Left ventricle myocardium superior (tissue), 1 donor: Measurements from ENCODE around the gene AQR. TPM values are rescaled to one million over a fixed set of nuclear protein-coding genes. Genes with fewer than 3 reads are reported as not detected.
A peak's percentile ranks its signal among the peaks of the same experiment; 100 is the strongest.

Experiments
- ATAC-seq: fragments of 200-7000 bp; cut with Tn5 transposase; one replicate; pipeline ENCODE4 v1.9.1; 2020; ENCODE audit warnings: mild to moderate bottlenecking, moderate library complexity
- DNase-seq: peaks from one replicate; pipeline ENCODE4 v3.0.0-alpha.2; 2020
- intact Hi-C: fragments of 100-400 bp; cut with micrococcal nuclease; formaldehyde crosslinking; loops from one replicate; pipeline ENCODE4 v1.11.0; 2022
- total RNA-seq: library from RNA; stranded (reverse); fragmentation: NEBNext Ultra II Directional; extraction: Animal tissue kit (Norgen Biotek cat#: 25700); gene quantifications from one replicate; pipeline ENCODE4 v1.2.1, GENCODE V29; 2021
- donor health status: DM: no; HTN: yes; CAD: no; lungs with severe emphysema.

AQR gene
- total RNA-seq, 1 donor from 2014 or later, result 11.0 TPM

GRCh38 chr15:34890424-34890823 is 79.1 kb downstream of the AQR start:
- ATAC-seq (no peak), DNase-seq (no peak)
- intact Hi-C loops, result no loop called here

- DNase-seq (no peak), ATAC-seq (no peak)
- intact Hi-C loops, result no loop called here
Measured at GRCh38 chr15:34889476-34889875, 80.1 kb downstream of the AQR start.

GRCh38 chr15:34886134-34886533 is 83.4 kb downstream of the AQR start:
- intact Hi-C loops, result no loop called here
- no peak for ATAC-seq
- no peak for DNase-seq

DNA sequence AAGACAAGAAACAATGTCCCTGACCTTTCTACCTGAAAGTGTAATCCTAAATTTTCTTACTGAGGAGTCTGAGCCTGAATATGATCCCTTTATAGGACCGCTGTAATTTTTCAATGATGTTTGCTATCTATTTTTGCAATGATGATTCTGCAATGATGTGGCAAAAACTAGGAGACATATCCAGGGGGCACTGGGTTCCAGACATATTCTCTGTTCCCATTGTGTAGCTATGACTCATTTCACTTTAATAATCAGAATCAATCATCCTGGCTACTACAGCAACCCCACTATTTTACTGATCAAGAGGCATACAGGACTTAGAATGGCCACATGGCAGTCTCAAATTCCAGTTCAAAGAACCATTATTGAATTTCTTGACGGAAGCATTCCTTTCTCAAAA is 85.9 kb downstream of the AQR start:
- ATAC-seq (no peak), DNase-seq (no peak)
- intact Hi-C loops, result no loop called here

- intact Hi-C loops, result no loop called here
- no peak for ATAC-seq
Measured at GRCh38 chr15:34883042-34883441, 86.5 kb downstream of the AQR start.

DNA sequence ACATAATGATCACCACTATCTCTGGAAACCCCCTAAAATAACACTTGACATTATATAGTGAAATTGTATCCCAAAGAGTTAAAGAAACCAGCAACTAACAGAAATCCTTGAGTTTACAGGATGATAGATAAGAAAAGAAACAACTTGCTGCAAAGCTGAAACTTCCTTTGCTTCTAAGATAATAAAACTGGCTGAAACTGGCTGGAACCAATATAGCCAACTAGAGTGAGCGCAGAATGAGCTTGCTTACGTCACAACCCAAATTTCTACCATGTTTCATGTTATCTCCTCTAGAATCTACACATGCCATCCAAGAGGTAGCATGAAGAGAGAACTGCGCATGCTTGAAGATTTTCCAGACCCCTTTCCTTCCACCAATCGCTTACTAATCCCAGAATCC is 90.4 kb downstream of the AQR start:
- intact Hi-C loops, result no loop called here
- no peak for ATAC-seq

More at GRCh38 chr15:34883042-34883441, 86.5 kb downstream of the AQR start:
- DNase-seq, result no peak

DNA sequence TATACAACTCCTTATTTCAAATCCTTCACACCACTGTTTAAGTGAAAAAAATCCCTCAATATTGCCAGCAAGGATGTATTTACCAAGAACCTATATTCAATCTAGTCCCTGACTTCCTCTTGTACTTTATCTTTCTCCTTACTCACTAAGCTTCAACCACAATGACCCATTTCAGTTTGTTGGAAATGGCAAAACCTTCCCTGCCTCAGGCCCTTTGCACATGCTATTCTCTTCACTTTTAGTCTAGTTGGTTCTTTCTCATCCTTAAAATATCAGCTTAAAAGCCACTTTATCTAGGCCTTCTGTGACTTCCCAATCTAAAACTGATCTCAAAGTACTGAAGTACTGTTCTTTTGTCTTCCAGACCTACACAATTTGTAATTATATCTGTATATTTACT is 92.9 kb downstream of the AQR start:
- no peak for ATAC-seq
- DNase-seq, result no peak
- intact Hi-C loops, result no loop called here

More for the DNA sequence above, 90.4 kb downstream of the AQR start:
- DNase-seq, result no peak

GRCh38 chr15:34869110-34869509 is 100.4 kb downstream of the AQR start:
- no peak for ATAC-seq
- DNase-seq, result no peak
- intact Hi-C loops, result no loop called here

DNA sequence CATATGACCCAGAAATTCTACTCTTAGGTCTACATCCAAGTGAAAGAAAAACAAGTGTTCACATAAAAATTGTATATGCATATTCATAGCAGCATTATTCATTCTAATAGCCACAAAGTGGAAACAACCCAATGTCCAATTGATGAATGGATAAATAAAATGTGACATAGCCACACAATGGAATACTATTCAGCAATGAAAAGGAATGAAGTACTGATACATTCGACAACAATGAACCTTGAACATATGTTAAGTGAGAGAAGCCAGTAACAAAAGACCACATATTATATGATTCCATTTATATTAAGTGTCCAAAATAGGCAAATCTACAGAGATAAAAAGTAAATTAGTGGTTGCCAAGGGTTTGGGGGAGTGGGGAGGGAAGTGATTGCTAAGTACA is 104.0 kb downstream of the AQR start:
- DNase-seq (no peak), ATAC-seq (no peak)
- intact Hi-C loops, result no loop called here

GRCh38 chr15:34861214-34861613 is 108.3 kb downstream of the AQR start:
- intact Hi-C loops, result no loop called here
- no peak for ATAC-seq
- DNase-seq, result no peak

GRCh38 chr15:34855893-34856292 is 113.6 kb downstream of the AQR start:
- intact Hi-C loops, result no loop called here
- no peak for DNase-seq

DNA sequence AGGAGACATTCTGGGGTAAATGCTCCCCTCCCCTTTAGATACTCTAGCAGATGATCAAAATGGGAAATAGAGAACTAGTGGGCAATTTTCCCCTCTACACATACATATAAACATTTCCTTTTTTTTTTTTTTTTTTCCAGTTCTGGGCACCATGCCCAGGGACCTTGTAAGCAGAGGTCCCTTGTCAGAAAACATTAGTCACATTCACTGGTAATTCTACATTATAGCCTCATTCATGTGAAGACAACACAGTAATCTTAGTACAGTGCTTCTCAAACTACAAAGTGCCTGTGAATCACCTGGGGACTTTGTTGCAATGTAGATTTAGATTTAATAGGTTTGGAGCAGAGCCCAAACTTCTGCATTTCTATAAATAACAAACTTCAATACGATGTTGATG is 114.1 kb downstream of the AQR start:
- intact Hi-C loops, result no loop called here
- ATAC-seq, result peak; percentile 51
- DNase-seq, result no peak

More at GRCh38 chr15:34855893-34856292, 113.6 kb downstream of the AQR start:
- peak; percentile 90 for ATAC-seq

DNA sequence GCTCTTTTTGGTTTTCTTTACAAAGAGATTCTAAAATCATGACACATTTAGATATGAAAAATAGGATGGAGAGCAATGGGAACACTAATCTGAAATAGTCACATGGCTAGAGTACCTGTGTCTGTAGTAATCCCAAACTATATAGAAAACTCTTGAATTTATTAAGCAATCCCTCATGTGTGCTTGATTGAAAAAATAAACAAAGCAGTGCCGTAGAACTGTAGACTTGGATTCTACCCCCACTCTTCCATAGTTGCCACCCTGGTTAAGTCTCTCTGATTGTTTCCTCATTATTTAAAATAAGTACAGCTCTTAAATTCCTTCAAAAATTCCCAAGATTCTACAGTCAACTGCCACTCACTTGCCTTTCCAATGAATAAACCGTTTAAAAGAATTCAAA is 115.3 kb downstream of the AQR start:
- intact Hi-C loops, result no loop called here
- ATAC-seq (no peak), DNase-seq (no peak)

DNA sequence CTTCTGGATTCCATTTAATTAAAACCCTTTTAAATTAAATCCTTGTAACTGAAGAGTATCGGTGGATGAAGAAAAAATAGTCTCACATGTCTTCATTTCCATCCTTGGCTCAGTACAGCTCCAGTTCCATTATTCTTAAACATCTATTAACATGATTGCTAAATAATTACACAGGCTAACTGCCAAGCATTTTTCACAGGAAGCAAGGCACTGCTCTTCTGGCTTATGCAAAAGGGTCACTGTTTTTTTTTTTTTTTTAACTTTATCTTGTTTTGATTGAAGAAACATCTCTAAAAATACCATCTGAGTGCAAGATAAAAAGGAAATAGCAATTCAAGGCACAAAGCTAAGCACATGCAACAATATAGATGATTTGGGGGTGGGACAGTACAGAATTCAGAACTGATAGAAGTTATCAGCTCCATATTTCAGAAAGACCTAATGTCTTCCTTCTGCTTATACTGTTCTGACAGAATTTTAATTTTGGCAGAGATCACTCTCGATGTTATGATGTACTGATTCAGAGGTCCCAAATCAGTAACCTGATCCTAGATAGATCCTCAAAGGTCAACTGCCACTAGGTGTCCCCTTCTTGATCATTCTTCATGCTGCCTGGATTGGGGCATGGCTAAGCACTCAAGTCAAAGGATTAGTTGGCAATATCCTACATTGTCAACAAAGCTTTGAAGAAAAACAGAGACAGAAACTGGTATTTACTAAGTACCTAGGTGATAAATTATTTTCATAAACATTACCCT is 116.4 kb downstream of the AQR start:
- ATAC-seq (peak; percentile 59), DNase-seq (no peak)
- intact Hi-C loops, result no loop called here

DNA sequence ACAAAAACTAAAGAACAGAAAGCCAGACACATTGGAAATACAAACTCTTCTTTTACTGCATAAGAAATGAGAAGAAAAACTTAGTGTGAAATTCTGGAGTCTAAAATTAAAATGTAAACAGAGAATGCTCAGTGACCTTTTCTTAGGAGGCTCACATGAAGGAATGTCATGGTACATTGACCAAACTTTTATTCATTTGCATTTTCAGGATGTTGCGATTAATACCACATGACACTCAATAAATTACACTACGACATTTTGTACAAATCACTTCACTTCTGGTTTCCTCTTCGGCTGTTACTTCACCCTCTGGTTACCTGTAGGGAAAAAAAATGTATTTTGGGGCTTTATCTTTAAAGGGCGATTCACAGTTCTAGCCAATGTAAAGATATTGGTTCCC is 117.8 kb downstream of the AQR start:
- no peak for ATAC-seq
- intact Hi-C loops, result no loop called here
- no peak for DNase-seq

DNA sequence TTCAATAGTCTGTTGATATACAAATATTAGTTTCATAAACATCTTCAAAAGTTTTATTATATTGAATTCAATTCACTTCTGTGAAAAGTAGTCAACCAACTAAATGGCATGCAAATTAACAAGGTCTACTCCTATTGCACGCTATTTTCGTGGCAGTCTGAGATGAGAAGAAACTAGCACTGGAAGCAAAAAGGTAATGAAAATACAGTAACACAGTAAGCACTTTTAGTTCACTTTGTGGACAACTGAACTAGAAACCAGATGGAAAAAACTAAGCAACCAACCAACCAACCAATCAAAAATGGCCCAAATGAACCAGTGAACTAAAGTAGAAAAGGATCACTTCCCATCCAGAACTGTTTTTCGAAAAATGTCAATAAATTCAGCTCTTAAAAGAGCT is 118.5 kb downstream of the AQR start:
- intact Hi-C loops, result no loop called here
- no peak for DNase-seq
- no peak for ATAC-seq

- DNase-seq, result no peak
- intact Hi-C loops, result no loop called here
- ATAC-seq, result no peak
Measured at GRCh38 chr15:34850121-34850520, 119.4 kb downstream of the AQR start.

GRCh38 chr15:34849364-34849959 is 120.1 kb downstream of the AQR start:
- no peak for ATAC-seq
- intact Hi-C loops, result no loop called here
- DNase-seq, result no peak

GRCh38 chr15:34847598-34847997 is 121.9 kb downstream of the AQR start:
- ATAC-seq (no peak), DNase-seq (no peak)
- intact Hi-C loops, result no loop called here

- intact Hi-C loops, result no loop called here
- ATAC-seq, result peak; percentile 75
- no peak for DNase-seq
Measured at GRCh38 chr15:34841262-34841725, 128.2 kb downstream of the AQR start.

- ATAC-seq, result no peak
- intact Hi-C loops, result no loop called here
- DNase-seq, result no peak
Measured at GRCh38 chr15:34838282-34838681, 131.3 kb downstream of the AQR start.
